Neural cell (in vitro differentiated cells): ENCODE measurements around the gene SEBOX.

ENCODE experiments used
- CTCF ChIP-seq: fragments of 450-650 bp; IDR thresholded peaks from 2 replicates; pipeline ENCODE4 v1.5.1; 2014; ENCODE audit warnings: antibody characterized with exemption, mild to moderate bottlenecking, moderate library complexity; ENCODE audit not compliant: poor library complexity, severe bottlenecking
- EP300 ChIP-seq: fragments of 450-650 bp; conservative IDR thresholded peaks from 2 replicates; pipeline ENCODE4 v1.6.1; 2014; ENCODE audit warnings: antibody characterized with exemption, mild to moderate bottlenecking, moderate library complexity; ENCODE audit not compliant: poor library complexity, severe bottlenecking
- POLR2AphosphoS5 ChIP-seq: IDR thresholded peaks from 2 replicates; pipeline ENCODE4 v1.6.1; 2012
- SMC3 ChIP-seq: fragments of 450-650 bp; conservative IDR thresholded peaks from 2 replicates; pipeline ENCODE4 v1.6.1; 2014; ENCODE audit warnings: antibody characterized with exemption, mild to moderate bottlenecking, moderate library complexity; ENCODE audit not compliant: poor library complexity

DNA sequence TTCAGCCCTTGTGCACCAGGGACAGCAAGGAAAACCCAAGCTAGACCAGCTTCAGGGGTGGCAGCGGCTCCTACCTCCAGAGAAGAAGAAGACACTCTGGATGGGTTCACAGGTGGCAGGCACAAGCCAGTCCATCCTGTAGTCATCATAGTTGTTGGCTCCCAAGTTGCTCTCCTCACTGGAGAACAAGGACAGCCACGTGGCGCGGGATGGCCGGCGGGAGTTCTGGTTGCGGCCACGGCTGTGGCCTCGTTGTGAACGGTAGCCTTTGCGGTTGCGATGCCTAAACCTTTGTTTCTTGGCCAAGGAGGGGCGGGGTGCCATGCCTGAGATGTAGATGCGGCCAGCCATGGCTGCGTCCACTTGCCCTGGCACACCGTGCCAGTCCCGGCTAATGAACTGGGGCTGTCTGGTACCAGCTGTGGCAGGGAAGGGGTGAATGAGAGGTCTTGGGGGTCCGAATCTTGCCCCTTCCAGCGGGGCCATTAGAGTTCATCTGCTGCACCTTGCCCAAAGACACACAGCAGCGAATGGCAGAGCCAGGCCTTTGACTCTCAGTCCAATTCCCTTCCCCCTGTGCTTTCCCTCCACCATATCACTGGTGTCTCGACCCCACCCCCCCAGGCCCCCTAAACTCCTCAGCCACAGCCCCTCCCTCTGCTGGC lies 2.8 kb upstream of the SEBOX start:
- TF ChIP-seq POLR2AphosphoS5 (no peak), CTCF (no peak), SMC3 (no peak), EP300 (no peak)
